ENCODE results near the gene ANKRD16.

Gene ANKRD16

GRCh38 chr10:5918763-5919162 lies 29.1 kb upstream of the ANKRD16 start:
- TF ChIP-seq POLR2AphosphoS5 (IDR thresholded peaks at IDR 0.05; ENCODE audit: low read depth) (no peak), SPI1 (IDR thresholded peaks at IDR 0.05; ENCODE audit: borderline replicate concordance, low read depth) (no peak), GABPA (IDR thresholded peaks at IDR 0.05; ENCODE audit: low read depth) (no peak), CTCF (IDR thresholded peaks at IDR 0.05; ENCODE audit: insufficient read depth, low read length) (no peak)
- TF ChIP-seq, protein P1, sequence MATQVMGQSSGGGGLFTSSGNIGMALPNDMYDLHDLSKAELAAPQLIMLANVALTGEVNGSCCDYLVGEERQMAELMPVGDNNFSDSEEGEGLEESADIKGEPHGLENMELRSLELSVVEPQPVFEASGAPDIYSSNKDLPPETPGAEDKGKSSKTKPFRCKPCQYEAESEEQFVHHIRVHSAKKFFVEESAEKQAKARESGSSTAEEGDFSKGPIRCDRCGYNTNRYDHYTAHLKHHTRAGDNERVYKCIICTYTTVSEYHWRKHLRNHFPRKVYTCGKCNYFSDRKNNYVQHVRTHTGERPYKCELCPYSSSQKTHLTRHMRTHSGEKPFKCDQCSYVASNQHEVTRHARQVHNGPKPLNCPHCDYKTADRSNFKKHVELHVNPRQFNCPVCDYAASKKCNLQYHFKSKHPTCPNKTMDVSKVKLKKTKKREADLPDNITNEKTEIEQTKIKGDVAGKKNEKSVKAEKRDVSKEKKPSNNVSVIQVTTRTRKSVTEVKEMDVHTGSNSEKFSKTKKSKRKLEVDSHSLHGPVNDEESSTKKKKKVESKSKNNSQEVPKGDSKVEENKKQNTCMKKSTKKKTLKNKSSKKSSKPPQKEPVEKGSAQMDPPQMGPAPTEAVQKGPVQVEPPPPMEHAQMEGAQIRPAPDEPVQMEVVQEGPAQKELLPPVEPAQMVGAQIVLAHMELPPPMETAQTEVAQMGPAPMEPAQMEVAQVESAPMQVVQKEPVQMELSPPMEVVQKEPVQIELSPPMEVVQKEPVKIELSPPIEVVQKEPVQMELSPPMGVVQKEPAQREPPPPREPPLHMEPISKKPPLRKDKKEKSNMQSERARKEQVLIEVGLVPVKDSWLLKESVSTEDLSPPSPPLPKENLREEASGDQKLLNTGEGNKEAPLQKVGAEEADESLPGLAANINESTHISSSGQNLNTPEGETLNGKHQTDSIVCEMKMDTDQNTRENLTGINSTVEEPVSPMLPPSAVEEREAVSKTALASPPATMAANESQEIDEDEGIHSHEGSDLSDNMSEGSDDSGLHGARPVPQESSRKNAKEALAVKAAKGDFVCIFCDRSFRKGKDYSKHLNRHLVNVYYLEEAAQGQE (IDR thresholded peaks at IDR 0.05; ENCODE audit: insufficient replicate concordance, low read depth) = no peak
- H3K27ac ChIP-seq (replicated peaks) = no peak overlapping the region
- no peak for DNase-seq (ENCODE audit: low read depth in 1 of 2, low spot score in 1 of 2)
- no peaks in the 10 kb centered on the region for H3K27me3 ChIP-seq (ENCODE audit: insufficient read depth, poor library complexity, severe bottlenecking)
- no peak overlapping the region for H3K4me3 ChIP-seq (replicated peaks; ENCODE audit: insufficient read depth, low read length)

GRCh38 chr10:5917305-5917704 lies 27.6 kb upstream of the ANKRD16 start:
- DNase-seq (ENCODE audit: low read depth in 1 of 2, low spot score in 1 of 2) = no peak
- H3K27ac ChIP-seq (replicated peaks) = no peak overlapping the region
- TF ChIP-seq, protein P1 (IDR thresholded peaks at IDR 0.05; ENCODE audit: insufficient replicate concordance, low read depth) = no peak
- TF ChIP-seq POLR2AphosphoS5 (IDR thresholded peaks at IDR 0.05; ENCODE audit: low read depth) = no peak
- TF ChIP-seq SPI1 (IDR thresholded peaks at IDR 0.05; ENCODE audit: borderline replicate concordance, low read depth) = no peak
- H3K27me3 ChIP-seq (ENCODE audit: insufficient read depth, poor library complexity, severe bottlenecking) = no peaks in the 10 kb centered on the region
- H3K4me3 ChIP-seq (replicated peaks; ENCODE audit: insufficient read depth, low read length) = no peak overlapping the region

DNA sequence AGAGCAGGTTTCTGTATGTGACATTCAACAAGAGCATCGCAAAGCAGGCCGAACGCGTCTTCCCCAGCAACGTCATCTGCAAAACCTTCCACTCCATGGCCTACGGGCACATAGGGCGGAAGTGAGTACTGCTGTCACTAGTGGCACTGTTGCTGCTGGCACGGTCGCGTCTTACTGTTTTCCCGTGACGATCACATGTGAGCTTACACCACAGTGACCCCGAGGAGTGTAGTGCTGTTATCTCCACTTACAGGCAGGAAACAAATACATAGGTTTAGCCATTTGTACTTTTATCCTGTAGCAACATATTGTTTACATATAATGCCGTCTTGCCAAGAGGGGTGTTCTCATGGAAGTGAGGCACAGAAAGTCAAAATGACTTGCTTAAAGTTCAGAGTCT lies 25.8 kb upstream of the ANKRD16 start:
- H3K4me3 ChIP-seq (replicated peaks; ENCODE audit: insufficient read depth, low read length) = no peak overlapping the region
- TF ChIP-seq POLR2AphosphoS5 (IDR thresholded peaks at IDR 0.05; ENCODE audit: low read depth) (no peak), SPI1 (IDR thresholded peaks at IDR 0.05; ENCODE audit: borderline replicate concordance, low read depth) (no peak)
- TF ChIP-seq, protein P1 (IDR thresholded peaks at IDR 0.05; ENCODE audit: insufficient replicate concordance, low read depth) = no peak
- no peaks in the 10 kb centered on the region for H3K27me3 ChIP-seq (ENCODE audit: insufficient read depth, poor library complexity, severe bottlenecking)
- no peak overlapping the region for H3K27ac ChIP-seq (replicated peaks)
- no peak for DNase-seq (ENCODE audit: low read depth in 1 of 2, low spot score in 1 of 2)

GRCh38 chr10:5913736-5914135 lies 24.0 kb upstream of the ANKRD16 start:
- DNase-seq (ENCODE audit: low read depth in 1 of 2, low spot score in 1 of 2) = no peak
- TF ChIP-seq, protein P1 (IDR thresholded peaks at IDR 0.05; ENCODE audit: insufficient replicate concordance, low read depth) = no peak
- TF ChIP-seq SPI1 (IDR thresholded peaks at IDR 0.05; ENCODE audit: borderline replicate concordance, low read depth) (no peak), CTCF (IDR thresholded peaks at IDR 0.05; ENCODE audit: insufficient read depth, low read length) (no peak), GABPA (IDR thresholded peaks at IDR 0.05; ENCODE audit: low read depth) (no peak), POLR2AphosphoS5 (IDR thresholded peaks at IDR 0.05; ENCODE audit: low read depth) (no peak)
- Histone ChIP-seq H3K4me3 (replicated peaks; ENCODE audit: insufficient read depth, low read length) (no peak overlapping the region), H3K27me3 (ENCODE audit: insufficient read depth, poor library complexity, severe bottlenecking) (no peaks in the 10 kb centered on the region), H3K27ac (replicated peaks) (no peak overlapping the region)

Measured in HL-60 (cell line).